D341Med (cell line): ENCODE results near the gene DCLK1.
"Not testable (repeated sequence)": the region's sequence is repeated elsewhere in the genome, so short reads cannot be mapped to it uniquely, and the experiment has no call there.

Experiments
- DNase-seq: peaks from one replicate; pipeline ENCODE4 v3.0.0; 2012; ENCODE audit warnings: low spot score

DCLK1 gene

GRCh38 chr13:35984776-35985453 lies 146.3 kb downstream of the DCLK1 start:
- DNase-seq, result peak; percentile 60

GRCh38 chr13:35984287-35984686 lies 146.9 kb downstream of the DCLK1 start:
- no peak for DNase-seq

- DNase-seq, result not testable (repeated sequence)
These were observed 147.5 kb downstream of the DCLK1 start for GRCh38 chr13:35983703-35984102.

GRCh38 chr13:35983206-35983605 lies 148.0 kb downstream of the DCLK1 start:
- DNase-seq, result no peak

GRCh38 chr13:35979361-35979951 lies 151.7 kb downstream of the DCLK1 start:
- no peak for DNase-seq

GRCh38 chr13:35978607-35979316 lies 152.4 kb downstream of the DCLK1 start:
- no peak for DNase-seq

GRCh38 chr13:35977060-35977459 lies 154.1 kb downstream of the DCLK1 start:
- no peak for DNase-seq

- no peak for DNase-seq
These were observed 155.1 kb downstream of the DCLK1 start for GRCh38 chr13:35976126-35976525.

GRCh38 chr13:35966951-35967350 lies 164.2 kb downstream of the DCLK1 start:
- not testable (repeated sequence) for DNase-seq

- no peak for DNase-seq
These were observed 165.2 kb downstream of the DCLK1 start for GRCh38 chr13:35966024-35966423.

- DNase-seq, result no peak
These were observed 165.8 kb downstream of the DCLK1 start for GRCh38 chr13:35965226-35965927.

- no peak for DNase-seq
These were observed 166.4 kb downstream of the DCLK1 start for GRCh38 chr13:35964863-35965180.

GRCh38 chr13:35964011-35964862 lies 166.9 kb downstream of the DCLK1 start:
- DNase-seq, result no peak

- no peak for DNase-seq
These were observed 169.5 kb downstream of the DCLK1 start for GRCh38 chr13:35961461-35962220.

GRCh38 chr13:35961002-35961401 lies 170.2 kb downstream of the DCLK1 start:
- DNase-seq, result no peak

- DNase-seq, result no peak
These were observed 173.2 kb downstream of the DCLK1 start for GRCh38 chr13:35957996-35958395.

- no peak for DNase-seq
These were observed 173.9 kb downstream of the DCLK1 start for GRCh38 chr13:35957241-35957731.

- no peak for DNase-seq
These were observed 175.1 kb downstream of the DCLK1 start for GRCh38 chr13:35956074-35956473.

- no peak for DNase-seq
These were observed 177.0 kb downstream of the DCLK1 start for GRCh38 chr13:35954207-35954560.

GRCh38 chr13:35953537-35954206 lies 177.5 kb downstream of the DCLK1 start:
- DNase-seq, result peak; percentile 79
